ENCODE data around the gene LYPD5. TPM values are rescaled to one million over a fixed set of nuclear protein-coding genes. Genes with fewer than 3 reads are reported as not detected.

Gene LYPD5
- polyA plus RNA-seq, 4 donors: 0.35 to 2.3 (median 1.1) TPM; not detected in 1

- FAIRE-seq (no peak), DNase-seq (peak; percentile 66 to 85)
- peaks cover 0 to 2% (median 0%) of the 10 kb centered on the region in 3 donors for H3K4me1 ChIP-seq (ENCODE audit: control insufficient read depth in 3 of 3, insufficient read depth in 2 of 3, low read depth in 1 of 3, low read length in 2 of 3)
- H3K4me3 ChIP-seq (ENCODE audit: low read depth in 1 of 3, low read length in 3 of 3): peak overlapping the region; percentile 37 to 52 (median 45)
- 13 to 18% (median 16%) methylated on average over 67 to 70 of the region's 70 CpGs for whole genome bisulfite sequencing, 3 donors
- H3K27me3 ChIP-seq (ENCODE audit: control insufficient read depth in 3 of 3, insufficient read depth in 3 of 3, low read length in 3 of 3): peaks cover 0 to 22% (median 0%) of the 10 kb centered on the region in 3 donors
- peaks cover 0 to 7% of the 10 kb centered on the region in 2 donors for H3K9me3 ChIP-seq (ENCODE audit: control insufficient read depth in 2 of 2, insufficient read depth in 1 of 2, low read depth in 1 of 2, low read length in 1 of 2)
- no peaks in the 10 kb centered on the region for H3K36me3 ChIP-seq (ENCODE audit: control insufficient read depth in 3 of 3, insufficient read depth in 2 of 3, low read depth in 1 of 3, low read length in 3 of 3)
- H3K27ac ChIP-seq (ENCODE audit: low read depth in 1 of 3, low read length in 2 of 3): no peak overlapping the region
These were observed 3.5 kb downstream of the LYPD5 start for GRCh38 chr19:43798546-43799409.

GRCh38 chr19:43798026-43798545 lies 4.2 kb downstream of the LYPD5 start:
- H3K4me1 ChIP-seq (ENCODE audit: control insufficient read depth in 3 of 3, insufficient read depth in 2 of 3, low read depth in 1 of 3, low read length in 2 of 3): peaks cover 0 to 2% (median 0%) of the 10 kb centered on the region in 3 donors
- FAIRE-seq: no peak

DNA sequence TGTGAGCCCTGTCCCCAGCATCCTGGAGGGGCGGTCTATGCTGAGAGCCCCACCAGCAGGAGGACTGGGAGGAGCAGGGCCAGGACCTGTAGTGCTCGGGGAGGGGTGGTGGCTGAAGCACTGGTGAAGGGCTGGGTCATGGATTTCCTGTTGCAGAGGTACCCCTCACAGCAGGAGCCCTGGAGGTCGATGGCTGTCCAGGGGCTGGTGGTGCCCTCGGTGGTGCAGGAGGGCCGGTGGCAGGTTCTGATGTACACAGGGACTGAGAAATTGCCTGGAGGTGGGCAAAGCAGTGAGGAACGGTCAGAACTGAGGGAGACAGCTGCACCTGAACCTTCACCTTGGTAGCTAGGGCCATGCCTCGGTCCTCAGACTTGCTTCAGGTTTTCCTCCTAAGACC lies 4.7 kb downstream of the LYPD5 start:
- FAIRE-seq (no peak), DNase-seq (no peak)
- H3K27ac ChIP-seq (ENCODE audit: low read depth in 1 of 3, low read length in 2 of 3): no peak overlapping the region
- no peaks in the 10 kb centered on the region for H3K36me3 ChIP-seq (ENCODE audit: control insufficient read depth in 3 of 3, insufficient read depth in 2 of 3, low read depth in 1 of 3, low read length in 3 of 3)
- H3K4me3 ChIP-seq (ENCODE audit: low read depth in 1 of 3, low read length in 3 of 3): no peak overlapping the region
- 85 to 92% (median 92%) methylated on average over 7 of the region's 7 CpGs for WGBS, 3 donors
- H3K27me3 ChIP-seq (ENCODE audit: control insufficient read depth in 3 of 3, insufficient read depth in 3 of 3, low read length in 3 of 3): peaks cover 0 to 18% (median 3%) of the 10 kb centered on the region in 3 donors
- H3K4me1 ChIP-seq (ENCODE audit: control insufficient read depth in 3 of 3, insufficient read depth in 2 of 3, low read depth in 1 of 3, low read length in 2 of 3): peaks cover 0 to 2% (median 0%) of the 10 kb centered on the region in 3 donors
- peaks cover 0 to 7% of the 10 kb centered on the region in 2 donors for H3K9me3 ChIP-seq (ENCODE audit: control insufficient read depth in 2 of 2, insufficient read depth in 1 of 2, low read depth in 1 of 2, low read length in 1 of 2)

More at GRCh38 chr19:43798026-43798545, 4.2 kb downstream of the LYPD5 start:
- Histone ChIP-seq H3K36me3 (ENCODE audit: control insufficient read depth in 3 of 3, insufficient read depth in 2 of 3, low read depth in 1 of 3, low read length in 3 of 3) (no peaks in the 10 kb centered on the region), H3K9me3 (ENCODE audit: control insufficient read depth in 2 of 2, insufficient read depth in 1 of 2, low read depth in 1 of 2, low read length in 1 of 2) (peaks cover 0 to 7% of the 10 kb centered on the region in 2 donors), H3K4me3 (ENCODE audit: low read depth in 1 of 3, low read length in 3 of 3) (peak overlapping the region in 2 of 3 donors; percentile 45 to 52), H3K27ac (ENCODE audit: low read depth in 1 of 3, low read length in 2 of 3) (no peak overlapping the region), H3K27me3 (ENCODE audit: control insufficient read depth in 3 of 3, insufficient read depth in 3 of 3, low read length in 3 of 3) (peaks cover 0 to 20% (median under 1%) of the 10 kb centered on the region in 3 donors)
- no peak for DNase-seq
- 30 to 43% (median 36%) methylated on average over 5 of the region's 5 CpGs for WGBS, 3 donors

GRCh38 chr19:43797118-43797517 lies 5.1 kb downstream of the LYPD5 start:
- H3K27me3 ChIP-seq (ENCODE audit: control insufficient read depth in 3 of 3, insufficient read depth in 3 of 3, low read length in 3 of 3): peaks cover 0 to 18% (median 3%) of the 10 kb centered on the region in 3 donors
- H3K36me3 ChIP-seq (ENCODE audit: control insufficient read depth in 3 of 3, insufficient read depth in 2 of 3, low read depth in 1 of 3, low read length in 3 of 3): no peaks in the 10 kb centered on the region
- FAIRE-seq (no peak), DNase-seq (no peak)
- no peak overlapping the region for H3K4me3 ChIP-seq (ENCODE audit: low read depth in 1 of 3, low read length in 3 of 3)
- H3K9me3 ChIP-seq (ENCODE audit: control insufficient read depth in 2 of 2, insufficient read depth in 1 of 2, low read depth in 1 of 2, low read length in 1 of 2): peaks cover 0 to 7% of the 10 kb centered on the region in 2 donors
- 50 to 80% (median 55%) methylated on average over 6 of the region's 6 CpGs for WGBS, 3 donors
- peaks cover 0 to 2% (median 0%) of the 10 kb centered on the region in 3 donors for H3K4me1 ChIP-seq (ENCODE audit: control insufficient read depth in 3 of 3, insufficient read depth in 2 of 3, low read depth in 1 of 3, low read length in 2 of 3)
- no peak overlapping the region for H3K27ac ChIP-seq (ENCODE audit: low read depth in 1 of 3, low read length in 2 of 3)

GRCh38 chr19:43790587-43790986 lies 11.7 kb downstream of the LYPD5 start:
- peaks cover 0 to 3% of the 10 kb centered on the region in 2 donors for H3K9me3 ChIP-seq (ENCODE audit: control insufficient read depth in 2 of 2, insufficient read depth in 1 of 2, low read depth in 1 of 2, low read length in 1 of 2)
- no peaks in the 10 kb centered on the region for H3K4me1 ChIP-seq (ENCODE audit: control insufficient read depth in 3 of 3, insufficient read depth in 2 of 3, low read depth in 1 of 3, low read length in 2 of 3)
- H3K4me3 ChIP-seq (ENCODE audit: low read depth in 1 of 3, low read length in 3 of 3): no peak overlapping the region
- FAIRE-seq (no peak), DNase-seq (no peak)
- no peaks in the 10 kb centered on the region for H3K36me3 ChIP-seq (ENCODE audit: control insufficient read depth in 3 of 3, insufficient read depth in 2 of 3, low read depth in 1 of 3, low read length in 3 of 3)
- H3K27me3 ChIP-seq (ENCODE audit: control insufficient read depth in 3 of 3, insufficient read depth in 3 of 3, low read length in 3 of 3): peaks cover 0 to 3% (median 2%) of the 10 kb centered on the region in 3 donors
- WGBS, 3 donors: 26 to 32% (median 29%) methylated on average over 3 of the region's 3 CpGs
- H3K27ac ChIP-seq (ENCODE audit: low read depth in 1 of 3, low read length in 2 of 3): no peak overlapping the region

GRCh38 chr19:43789029-43789428 lies 13.2 kb downstream of the LYPD5 start:
- no peak overlapping the region for H3K4me3 ChIP-seq (ENCODE audit: low read depth in 1 of 3, low read length in 3 of 3)
- DNase-seq (peak in 1 of 2 donors; percentile 45), FAIRE-seq (no peak)
- peaks cover 0 to 3% (median 0%) of the 10 kb centered on the region in 3 donors for H3K27me3 ChIP-seq (ENCODE audit: control insufficient read depth in 3 of 3, insufficient read depth in 3 of 3, low read length in 3 of 3)
- peaks cover 0 to 2% (median 0%) of the 10 kb centered on the region in 3 donors for H3K4me1 ChIP-seq (ENCODE audit: control insufficient read depth in 3 of 3, insufficient read depth in 2 of 3, low read depth in 1 of 3, low read length in 2 of 3)
- no peaks in the 10 kb centered on the region for H3K9me3 ChIP-seq (ENCODE audit: control insufficient read depth in 2 of 2, insufficient read depth in 1 of 2, low read depth in 1 of 2, low read length in 1 of 2)
- 7 to 14% (median 7%) methylated on average over 3 of the region's 3 CpGs for WGBS, 3 donors
- no peaks in the 10 kb centered on the region for H3K36me3 ChIP-seq (ENCODE audit: control insufficient read depth in 3 of 3, insufficient read depth in 2 of 3, low read depth in 1 of 3, low read length in 3 of 3)
- no peak overlapping the region for H3K27ac ChIP-seq (ENCODE audit: low read depth in 1 of 3, low read length in 2 of 3)

GRCh38 chr19:43786665-43787064 lies 15.6 kb downstream of the LYPD5 start:
- H3K4me1 ChIP-seq (ENCODE audit: control insufficient read depth in 3 of 3, insufficient read depth in 2 of 3, low read depth in 1 of 3, low read length in 2 of 3): peaks cover 0 to 2% (median 0%) of the 10 kb centered on the region in 3 donors
- no peak overlapping the region for H3K4me3 ChIP-seq (ENCODE audit: low read depth in 1 of 3, low read length in 3 of 3)
- 24 to 51% (median 31%) methylated on average over 1 of the region's 1 CpG for WGBS, 3 donors
- H3K36me3 ChIP-seq (ENCODE audit: control insufficient read depth in 3 of 3, insufficient read depth in 2 of 3, low read depth in 1 of 3, low read length in 3 of 3): no peaks in the 10 kb centered on the region
- H3K27ac ChIP-seq (ENCODE audit: low read depth in 1 of 3, low read length in 2 of 3): no peak overlapping the region
- FAIRE-seq (no peak), DNase-seq (no peak)
- H3K27me3 ChIP-seq (ENCODE audit: control insufficient read depth in 3 of 3, insufficient read depth in 3 of 3, low read length in 3 of 3): no peaks in the 10 kb centered on the region
- H3K9me3 ChIP-seq (ENCODE audit: control insufficient read depth in 2 of 2, insufficient read depth in 1 of 2, low read depth in 1 of 2, low read length in 1 of 2): no peaks in the 10 kb centered on the region

DNA sequence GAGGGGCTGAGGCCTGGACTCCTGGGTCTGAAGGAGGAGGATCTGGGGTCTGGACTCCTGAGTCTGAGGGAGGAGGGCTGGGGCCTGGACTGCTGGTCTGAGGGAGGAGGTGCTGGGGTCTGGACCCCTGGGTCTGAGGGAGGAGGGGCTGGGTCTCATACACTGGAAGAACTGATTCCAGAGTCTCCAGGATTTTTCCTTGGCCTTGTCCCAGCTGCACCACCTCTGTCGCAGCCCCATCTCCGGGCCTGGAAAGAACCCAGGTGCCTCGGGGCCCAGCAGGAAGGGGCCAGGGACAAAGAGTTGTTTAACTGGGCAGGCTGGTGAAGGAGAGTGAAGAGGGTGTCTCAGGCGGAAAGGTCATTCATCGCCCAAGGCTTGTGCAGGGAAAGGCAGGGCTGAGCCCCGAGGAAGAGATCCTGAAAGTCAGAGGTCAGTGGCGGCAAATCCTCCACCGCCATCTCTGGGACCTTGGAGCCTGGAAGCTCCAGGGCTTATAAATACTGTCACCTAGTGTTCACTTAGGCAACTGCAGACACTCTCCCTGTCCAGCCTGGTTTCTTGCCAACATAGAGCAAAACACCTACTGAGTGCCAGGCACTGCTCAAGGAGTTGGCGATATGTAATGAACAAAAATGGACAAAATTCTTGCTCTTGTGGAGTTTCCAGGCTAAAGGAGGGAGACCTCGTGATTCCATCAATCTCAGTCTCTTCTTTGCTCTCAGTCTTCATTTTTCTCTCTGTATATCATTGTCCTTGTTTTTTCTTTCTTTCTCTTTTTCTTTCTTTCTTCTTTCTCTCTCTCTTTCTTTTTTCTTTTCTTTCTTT lies 17.1 kb downstream of the LYPD5 start:
- no peaks in the 10 kb centered on the region for H3K27me3 ChIP-seq (ENCODE audit: control insufficient read depth in 3 of 3, insufficient read depth in 3 of 3, low read length in 3 of 3)
- peak overlapping the region in 1 of 3 donors; percentile 14 for H3K27ac ChIP-seq (ENCODE audit: low read depth in 1 of 3, low read length in 2 of 3)
- DNase-seq: peak; percentile 74 to 78
- FAIRE-seq: no peak
- 6 to 15% (median 7%) methylated on average over 10 of the region's 10 CpGs for WGBS, 3 donors
- no peaks in the 10 kb centered on the region for H3K36me3 ChIP-seq (ENCODE audit: control insufficient read depth in 3 of 3, insufficient read depth in 2 of 3, low read depth in 1 of 3, low read length in 3 of 3)
- no peaks in the 10 kb centered on the region for H3K9me3 ChIP-seq (ENCODE audit: control insufficient read depth in 2 of 2, insufficient read depth in 1 of 2, low read depth in 1 of 2, low read length in 1 of 2)
- H3K4me1 ChIP-seq (ENCODE audit: control insufficient read depth in 3 of 3, insufficient read depth in 2 of 3, low read depth in 1 of 3, low read length in 2 of 3): peaks cover 0 to 11% (median 2%) of the 10 kb centered on the region in 3 donors
- no peak overlapping the region for H3K4me3 ChIP-seq (ENCODE audit: low read depth in 1 of 3, low read length in 3 of 3)

All from small intestine (tissue), 7 donors.